8988T (cell line): ENCODE data around the gene MT1G.
"Not testable (repeated sequence)": the region's sequence is repeated elsewhere in the genome, so short reads cannot be mapped to it uniquely, and the experiment has no call there.

Experiments
- DNase-seq: peaks from one replicate; pipeline ENCODE4 v3.0.0; 2011

MT1G gene

DNA sequence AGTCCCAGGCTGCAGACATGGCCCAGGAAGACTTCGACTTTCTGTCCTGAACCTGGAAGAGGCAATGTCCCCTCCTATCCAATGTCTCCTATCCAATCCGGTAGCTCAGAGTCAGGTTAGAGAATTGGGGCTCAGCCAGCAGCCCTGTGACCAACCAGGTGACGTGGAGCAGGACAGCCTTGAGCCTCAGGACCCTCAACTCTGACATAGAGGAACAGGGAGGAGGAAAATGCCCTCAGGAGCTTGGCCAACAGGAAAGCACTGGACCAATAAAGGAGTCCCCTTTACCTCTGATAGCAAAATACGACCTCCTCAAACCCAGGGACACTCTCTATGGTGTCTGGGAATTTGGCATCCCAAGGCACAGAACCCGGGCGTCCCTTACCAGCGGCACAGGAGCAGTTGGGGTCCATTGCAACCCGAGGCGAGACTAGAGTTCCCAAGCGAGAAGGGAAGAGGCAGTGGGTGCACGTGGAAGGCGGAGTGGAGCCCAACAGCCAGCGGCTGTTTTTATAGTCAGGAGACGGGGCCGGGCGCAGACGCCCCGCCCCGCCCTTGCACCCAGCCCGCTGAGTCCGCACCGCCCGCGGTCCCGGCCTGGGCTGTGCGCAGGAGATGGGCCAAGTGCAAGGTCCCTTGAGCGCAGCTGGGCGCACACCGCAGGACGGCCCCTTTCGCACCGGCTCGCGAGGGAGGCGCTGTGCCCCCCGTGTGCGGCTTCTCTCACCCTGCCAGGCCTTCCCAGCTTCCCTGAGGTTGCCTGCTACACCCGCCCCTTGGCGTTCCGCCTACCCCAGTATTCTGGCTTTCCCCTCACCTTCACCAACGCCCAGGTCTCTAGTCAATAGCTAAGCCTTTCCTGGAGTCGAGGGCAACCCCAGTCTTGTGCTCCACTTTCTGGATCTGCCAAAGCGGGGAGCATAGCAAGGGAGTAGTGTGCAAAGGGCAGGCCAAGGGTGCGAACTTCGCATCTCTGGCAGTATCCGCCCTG lies at the start of gene MT1G:
Gene MT1G, minus strand, starts transcription at position 485 of the 991 bp plus-strand sequence. Its CDS starts 72 bp downstream, at position 413.
- no peak for DNase-seq

GRCh38 chr16:56717532-56717931 lies 49.7 kb upstream of the MT1G start:
- DNase-seq, result not testable (repeated sequence)

DNA sequence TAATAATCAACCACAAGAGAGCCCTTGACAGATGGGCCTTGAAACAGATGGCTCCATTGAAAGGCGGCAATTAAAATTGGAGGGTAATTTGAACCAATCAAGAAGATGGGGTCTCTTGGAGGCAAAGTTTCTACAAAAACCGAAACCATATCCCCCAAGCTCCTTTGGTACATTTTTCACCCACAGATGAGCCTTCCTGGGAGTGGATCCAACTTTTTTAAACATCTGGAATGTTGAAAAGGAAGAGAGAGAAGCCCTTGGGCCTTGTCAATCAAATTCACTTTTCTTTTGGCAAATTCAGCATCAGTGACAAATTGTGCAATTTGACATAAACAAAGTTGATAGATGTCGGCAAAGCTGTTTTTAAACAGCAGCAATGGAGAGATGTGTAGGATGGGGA lies 48.9 kb upstream of the MT1G start:
- no peak for DNase-seq

DNA sequence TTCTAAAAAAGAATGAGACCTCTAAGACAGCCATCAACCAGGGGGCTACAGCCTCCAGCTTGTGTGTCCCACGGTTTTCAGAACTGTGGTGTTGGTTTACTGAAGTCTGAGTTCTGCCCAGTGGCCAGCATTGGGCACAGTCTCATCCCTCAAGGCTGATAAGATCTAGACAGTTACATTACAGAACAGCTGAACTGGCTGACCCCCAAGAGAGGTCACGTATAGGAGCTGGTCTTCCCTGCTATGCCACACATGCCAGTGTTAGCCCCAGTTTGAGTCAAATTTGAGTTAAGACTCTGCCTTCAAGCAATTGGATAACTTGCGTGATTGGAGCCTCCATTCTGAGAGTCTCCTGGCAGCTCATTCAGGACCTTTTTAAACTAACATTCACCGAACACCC lies 47.3 kb upstream of the MT1G start:
- DNase-seq, result no peak

DNA sequence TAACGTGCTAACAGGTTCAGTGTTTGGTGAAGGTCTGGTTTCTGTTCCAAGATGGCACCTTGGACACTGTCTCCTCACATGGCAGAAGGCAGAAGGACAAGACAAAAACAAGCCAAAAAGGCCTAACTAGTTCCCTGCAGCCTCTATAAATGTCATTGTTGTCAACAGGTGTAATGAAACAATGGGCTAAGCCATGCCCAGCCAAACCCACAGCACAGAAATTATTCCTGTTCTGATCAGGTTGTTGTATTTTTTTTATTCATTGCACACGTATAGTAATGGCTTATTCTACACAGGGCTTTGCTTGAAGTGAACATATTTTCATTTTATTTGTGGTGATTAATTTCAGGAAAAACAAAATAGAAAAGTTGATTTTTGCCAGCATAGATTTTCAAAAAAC lies 45.9 kb upstream of the MT1G start:
- no peak for DNase-seq

DNA sequence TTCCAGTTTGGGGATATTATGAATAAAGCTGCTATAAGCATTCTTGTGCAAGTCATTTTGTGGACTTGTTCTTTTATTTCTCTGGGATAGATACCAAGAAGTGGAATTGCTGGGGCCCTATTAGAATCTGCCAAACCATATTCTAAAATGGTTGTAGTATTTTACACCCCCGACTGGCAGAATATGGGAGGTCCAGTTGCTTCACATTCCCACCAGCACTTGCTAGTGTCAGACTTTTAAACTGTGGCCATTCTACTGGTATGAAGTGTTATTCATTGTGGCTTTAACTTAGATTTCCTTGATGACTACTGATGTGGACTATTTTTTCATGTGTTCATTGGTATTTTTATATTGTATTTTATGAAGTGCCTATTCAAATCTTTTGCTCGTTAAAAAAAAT lies 44.0 kb upstream of the MT1G start:
- DNase-seq, result no peak

DNA sequence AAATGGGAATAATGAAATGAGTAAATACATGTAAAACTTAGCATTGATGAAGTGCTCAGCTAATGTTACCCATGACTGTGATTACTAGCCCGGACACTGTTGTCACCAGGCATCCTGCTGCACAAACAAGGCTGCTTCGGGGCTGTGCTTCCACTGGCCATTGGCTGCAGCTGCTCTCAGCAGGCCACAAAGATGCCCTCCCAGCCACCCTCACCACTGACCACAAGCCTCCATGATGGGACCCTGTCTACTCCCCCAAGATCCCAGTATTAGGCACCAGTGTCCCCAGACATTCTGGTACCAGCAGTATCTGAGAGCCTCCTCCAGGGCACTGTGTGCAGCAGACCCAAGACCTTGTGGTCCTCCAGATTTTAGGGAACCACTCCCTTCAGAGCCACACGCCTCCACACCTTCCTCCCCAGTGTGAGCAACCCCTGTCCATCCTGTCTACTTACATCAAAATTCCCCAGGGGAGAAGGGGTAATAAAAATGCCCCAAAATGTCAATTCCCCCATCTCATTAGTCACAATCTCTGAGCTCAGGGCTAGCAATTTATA lies 42.4 kb upstream of the MT1G start:
- DNase-seq, result no peak

GRCh38 chr16:56709443-56710040 lies 41.7 kb upstream of the MT1G start:
- no peak for DNase-seq

DNA sequence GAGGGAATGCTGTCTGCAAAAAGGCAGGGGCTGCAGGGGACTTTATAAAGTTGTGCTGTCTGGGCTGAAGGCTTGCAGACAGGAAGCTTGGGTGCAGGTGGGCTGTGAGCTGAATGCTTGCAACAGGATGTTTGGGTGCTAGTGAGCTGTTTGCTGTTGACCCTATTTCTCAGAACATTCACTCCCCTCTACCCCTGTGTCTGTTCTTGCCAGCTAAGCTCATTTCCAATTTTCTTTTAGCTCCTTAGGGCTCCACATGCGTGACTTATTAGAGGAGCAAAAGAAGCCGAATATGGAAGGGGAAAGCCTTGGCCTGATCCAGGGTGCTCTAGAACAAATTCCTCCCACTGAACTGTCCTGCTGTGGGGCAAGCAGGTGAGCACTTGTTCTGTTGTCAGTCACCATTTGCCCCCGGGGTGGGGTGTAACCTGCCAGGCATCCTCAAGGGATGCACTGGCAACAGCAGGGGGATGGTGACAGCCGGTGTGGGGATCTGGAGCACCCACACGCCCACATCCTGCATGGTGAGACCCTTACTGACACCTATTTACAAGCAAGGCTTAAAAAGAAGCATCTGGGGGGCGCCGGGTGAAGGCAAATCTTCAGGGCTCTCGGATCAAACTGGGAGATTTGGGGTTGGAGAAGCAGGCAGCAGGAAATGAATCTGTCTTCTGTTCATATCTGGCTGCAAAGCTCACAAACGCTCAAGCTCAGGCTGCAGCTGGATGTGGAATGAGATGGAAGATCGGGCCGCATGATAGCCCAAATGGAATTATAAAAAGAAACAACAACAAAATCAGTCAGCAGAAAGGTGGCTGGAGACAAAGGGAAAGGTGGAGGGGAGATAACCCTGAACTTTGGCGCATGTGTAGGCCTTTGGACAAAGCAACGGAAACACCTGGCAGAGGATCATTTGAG lies 40.9 kb upstream of the MT1G start:
- no peak for DNase-seq

DNA sequence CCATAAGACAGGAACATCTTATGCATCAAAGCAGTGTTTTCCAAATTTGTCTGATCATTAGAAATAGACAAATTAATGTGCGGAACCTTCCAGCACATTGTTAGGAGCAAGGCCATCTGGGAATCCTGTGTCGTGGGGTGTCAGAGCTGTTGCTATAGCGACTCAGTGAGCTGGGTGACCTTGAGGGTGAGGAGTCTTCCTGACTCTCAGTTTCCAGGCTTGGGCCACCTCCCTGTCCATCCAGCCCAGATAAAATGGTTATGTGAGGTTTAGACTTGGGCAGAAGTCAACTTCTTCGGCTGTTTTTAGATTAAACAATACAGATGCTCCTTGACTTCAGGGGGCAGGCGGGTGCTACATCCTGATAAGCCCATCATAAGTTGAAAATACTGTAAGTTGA lies 35.0 kb upstream of the MT1G start:
- DNase-seq, result no peak

DNA sequence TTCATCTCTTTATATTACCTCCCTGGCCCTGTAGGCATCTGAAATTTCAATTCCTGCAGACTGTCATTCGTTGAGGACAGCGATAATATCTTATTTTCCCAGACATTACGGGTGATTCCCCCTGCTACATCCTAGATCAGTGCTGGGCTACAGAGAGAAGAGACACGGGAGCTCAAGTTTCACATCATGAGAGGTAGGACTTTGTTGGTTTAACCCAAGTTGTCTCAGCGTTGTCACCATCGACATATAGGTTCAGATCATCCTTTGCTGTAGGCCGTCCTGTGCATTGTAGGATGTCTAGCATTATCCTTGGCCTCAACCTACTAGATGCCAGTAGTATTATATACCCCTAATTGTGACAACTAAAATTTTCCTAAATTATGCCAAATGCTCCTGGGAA lies 33.7 kb upstream of the MT1G start:
- no peak for DNase-seq

- DNase-seq, result no peak
Observed at GRCh38 chr16:56700631-56701030, 32.8 kb upstream of the MT1G start.

- DNase-seq, result no peak
Observed at GRCh38 chr16:56700195-56700594, 32.3 kb upstream of the MT1G start.

- DNase-seq, result no peak
Observed at GRCh38 chr16:56697456-56698155, 29.7 kb upstream of the MT1G start.

GRCh38 chr16:56695246-56695645 lies 27.4 kb upstream of the MT1G start:
- DNase-seq, result no peak

GRCh38 chr16:56691885-56692284 lies 24.0 kb upstream of the MT1G start:
- DNase-seq, result peak; percentile 44

DNA sequence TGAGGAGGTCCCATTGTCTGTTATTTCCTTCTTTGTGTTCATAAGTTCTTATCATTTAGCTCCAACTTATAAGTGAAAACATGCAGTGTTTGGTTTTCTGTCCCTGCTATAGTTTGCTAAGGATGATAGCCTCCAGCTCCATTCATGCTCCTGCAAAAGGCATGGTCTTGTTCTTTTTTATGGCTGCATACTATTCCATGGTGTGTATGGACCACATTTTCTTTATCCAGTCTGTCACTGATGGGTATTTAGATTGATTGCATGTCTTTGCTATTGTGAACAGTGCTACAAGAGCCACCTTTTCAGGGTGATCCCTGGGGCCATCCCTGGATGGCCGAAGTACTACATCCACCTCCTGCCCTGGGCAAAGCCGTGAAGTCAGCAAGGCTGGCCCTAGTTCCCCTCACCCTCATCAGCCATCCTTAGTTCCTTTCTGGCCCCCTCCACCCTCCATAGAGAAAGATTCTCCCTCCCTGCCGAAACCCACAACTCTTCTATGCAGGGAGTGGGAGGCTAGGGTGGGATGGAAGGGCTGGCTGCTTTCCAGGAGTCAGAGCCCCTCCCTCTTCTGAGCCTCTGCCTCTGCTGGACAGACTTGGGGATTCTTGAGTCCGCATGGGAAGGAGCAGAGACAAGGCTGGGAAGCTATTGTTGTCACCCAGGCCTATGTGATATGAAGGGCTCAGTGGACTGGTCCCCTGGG lies 22.7 kb upstream of the MT1G start:
- DNase-seq, result no peak

DNA sequence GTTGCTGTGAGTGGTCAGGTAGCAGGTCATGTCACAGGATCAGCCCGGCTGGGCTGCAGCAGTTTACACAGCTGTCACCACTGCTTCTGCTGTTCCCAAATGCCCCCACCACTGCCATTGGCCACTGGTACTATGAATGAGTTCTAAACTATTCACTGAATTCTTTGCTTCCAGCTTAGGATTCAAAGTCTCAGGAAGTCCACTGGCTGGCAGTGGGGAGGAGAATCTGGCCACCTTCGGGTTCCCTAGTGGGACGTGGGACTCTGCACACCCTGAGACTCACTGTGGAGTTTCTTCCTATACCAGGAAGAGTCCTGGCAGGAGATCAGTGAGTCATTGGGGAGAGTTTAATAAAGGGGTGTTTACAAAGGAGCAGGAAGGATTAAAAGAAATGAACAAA lies 21.3 kb upstream of the MT1G start:
- no peak for DNase-seq

GRCh38 chr16:56688762-56689161 lies 20.9 kb upstream of the MT1G start:
- no peak for DNase-seq

DNA sequence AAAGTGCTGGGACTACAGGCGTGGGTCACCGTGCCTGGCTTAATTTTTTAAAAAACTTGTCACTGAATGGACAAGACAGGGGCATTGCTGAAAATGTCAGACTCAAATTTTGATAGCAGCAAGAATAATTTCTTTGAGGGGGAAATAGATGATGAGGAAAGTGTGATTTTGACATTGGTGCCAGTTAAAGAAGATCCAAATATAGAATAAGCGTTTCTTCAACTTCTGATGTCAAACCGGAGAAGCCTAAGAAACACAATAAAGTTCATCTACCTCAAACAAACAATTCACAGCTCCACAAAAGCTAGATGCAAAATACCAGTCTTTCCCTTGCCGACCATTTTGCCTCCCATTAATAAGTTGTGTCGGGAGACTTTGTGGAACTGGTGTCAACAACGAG lies 18.9 kb upstream of the MT1G start:
- no peak for DNase-seq

- no peak for DNase-seq
Observed at GRCh38 chr16:56684926-56685590, 17.2 kb upstream of the MT1G start.
